GM12878 (cell line): ENCODE data around the gene OR2T11. TPM values are rescaled to one million over a fixed set of nuclear protein-coding genes. Genes with fewer than 3 reads are reported as not detected.
A peak's percentile ranks its signal among the peaks of the same experiment; 100 is the strongest.
"Not testable (repeated sequence)": the region's sequence is repeated elsewhere in the genome, so short reads cannot be mapped to it uniquely, and the experiment has no call there.

Experiments
- ATAC-seq: fragments of 200-7000 bp; cut with Tn5 transposase; 3 replicates; pipeline ENCODE4 v1.9.1; 2020; ENCODE audit warnings: mild to moderate bottlenecking, moderate library complexity
- BruUV-seq: library from RNA; stranded (reverse); fragments of 400-500 nt; replicated peaks from 2 replicates; lab custom pipeline; 2021; lab: Mats Ljungman, UMichigan
- CTCF ChIA-PET: fragments of 300-600 bp; sonication (Branson Sonifier 250); formaldehyde crosslinking; extraction: SDS; loops from one replicate; lab custom pipeline; 2021; ENCODE audit warnings: inconsistent platforms; lab: Yijun Ruan, JAX
- POLR2A ChIA-PET: fragments of 350-600 bp; formaldehyde crosslinking; extraction: SDS; loops from one replicate; lab custom pipeline; 2021; ENCODE audit warnings: inconsistent platforms; lab: Charles Lee
- RAD21 ChIA-PET: fragments of 300-600 bp; sonication (Branson Sonifier 250); formaldehyde crosslinking; loops from one replicate; lab custom pipeline; 2023; ENCODE audit warnings: antibody characterized with exemption; ENCODE audit not compliant: unreplicated experiment; lab: Charles Lee
- SMC1A ChIA-PET: fragments of 300-600 bp; sonication (Branson Sonifier 250); formaldehyde crosslinking; loops from one replicate; lab custom pipeline; 2023; ENCODE audit not compliant: unreplicated experiment, uncharacterized antibody; lab: Charles Lee
- DNase-seq: peaks from one replicate; pipeline ENCODE4 v3.0.0-alpha.2; 2011; ENCODE audit warnings: low read depth, low spot score
- FAIRE-seq: peaks from 3 replicates; lab custom pipeline; 2011; peaks lifted over from hg19 to GRCh38; lab: Jason Lieb, UNC
- H2AFZ ChIP-seq: 2 replicates; pipeline ENCODE4 v1.6.0; 2011; ENCODE audit warnings: low read depth, low read length, control low read depth; ENCODE audit not compliant: control insufficient read depth
- H3K27ac ChIP-seq: 2 replicates; pipeline ENCODE4 v1.5.1; 2011; ENCODE audit warnings: control low read depth; ENCODE audit not compliant: control insufficient read depth, insufficient read depth
- H3K27me3 ChIP-seq, 2 experiments: replicated peaks in 1 of 2; 2 replicates each; pipeline versions ENCODE4 v1.6.0 to v1.6.1; 2011; ENCODE audit warnings: low read length in 1 of 2; ENCODE audit not compliant: control insufficient read depth in 2 of 2, insufficient read depth in 2 of 2
- H3K36me3 ChIP-seq, 2 experiments: 2 replicates each; pipeline ENCODE4 v1.5.1; 2011; ENCODE audit warnings: low read length in 1 of 2; ENCODE audit not compliant: control insufficient read depth in 2 of 2, insufficient read depth in 2 of 2
- H3K4me1 ChIP-seq: 2 replicates; pipeline ENCODE4 v1.6.1; 2011; ENCODE audit warnings: mild to moderate bottlenecking, low read length, moderate library complexity, mixed read lengths; ENCODE audit not compliant: control insufficient read depth, insufficient read depth
- H3K4me2 ChIP-seq: 2 replicates; pipeline ENCODE4 v1.6.0; 2011; ENCODE audit warnings: control low read depth; ENCODE audit not compliant: control insufficient read depth, insufficient read depth
- H3K4me3 ChIP-seq: fragments of 200-600 bp; sonication (generic); 2 replicates; pipeline ENCODE4 v1.5.1; 2016
- H3K79me2 ChIP-seq: 2 replicates; pipeline ENCODE4 v1.6.0; 2011; ENCODE audit warnings: low read length; ENCODE audit not compliant: control insufficient read depth, insufficient read depth
- H3K9ac ChIP-seq: 2 replicates; pipeline ENCODE4 v1.8.0; 2011; ENCODE audit warnings: low read length, control low read depth, mixed read lengths; ENCODE audit not compliant: control insufficient read depth, insufficient read depth
- H3K9me3 ChIP-seq: replicated peaks from 3 replicates; pipeline ENCODE4 v1.5.1; 2011; ENCODE audit warnings: mild to moderate bottlenecking, low read length; ENCODE audit not compliant: control insufficient read depth, insufficient read depth
- H4K20me1 ChIP-seq: 2 replicates; pipeline ENCODE4 v1.6.0; 2011; ENCODE audit not compliant: control insufficient read depth, insufficient read depth
- WGBS: methylation state at CpG from one replicate; pipeline ENCODE4 v1.1.6; 2016; ENCODE audit warnings: low lambda C conversion rate; ENCODE audit not compliant: insufficient replicate concordance, insufficient coverage; ENCODE audit errors: missing lambda C conversion rate; 5-methylcytosine and 5-hydroxymethylcytosine counted together
- in situ Hi-C: fragments of 300-500 bp; cut with MboI; formaldehyde crosslinking; loops from 9 replicates; pipeline ENCODE4 v1.14.3; 2018; ENCODE audit warnings: mixed read lengths
- intact Hi-C: fragments of 100-400 bp; cut with micrococcal nuclease; formaldehyde crosslinking; loops from one replicate; pipeline ENCODE4 v1.14.2; 2022; ENCODE audit not compliant: unreplicated experiment
- polyA plus RNA-seq, 11 experiments: library from polyadenylated mRNA; depleted of rRNA in 4 of 11; unstranded in 6 of 11; stranded (reverse) in 5 of 11; fragments of >200 nt; fragmentation: Nextera tagmentation in 4 of 11; fragmentation: Illumina TruSeq in 1 of 11; extraction: Ambion mirVana in 4 of 11; extraction: Trizol in 1 of 11; gene quantifications; 1 replicate in 1 of 11; 2 replicates in 10 of 11; pipeline versions ENCODE4 v1.2.1 to v1.2.3, GENCODE V29; 2011 to 2016; ENCODE audit warnings: inconsistent platforms in 2 of 11, missing spikeins in 2 of 11, low read depth in 1 of 11
- total RNA-seq, 4 experiments: library from RNA; depleted of rRNA in 3 of 4; stranded (reverse); fragments of >200 nt in 3 of 4; fragmentation: Illumina TruSeq in 1 of 4; extraction: Trizol in 1 of 4; gene quantifications; 2 replicates each; pipeline versions ENCODE4 v1.2.1 to v1.2.3, GENCODE V29; 2013 to 2021

OR2T11 gene
- total and polyA plus RNA-seq, 10 of the 15 experiments (the other 5 are each of a cell fraction or from before 2014, with no cell fraction given), result not detected

- H3K9ac ChIP-seq, H3K36me3 ChIP-seq, H3K4me3 ChIP-seq, POLR2A ChIA-PET, H2AFZ ChIP-seq, intact Hi-C loops, H3K9me3 ChIP-seq, H3K27ac ChIP-seq, in situ Hi-C loops, H3K27me3 ChIP-seq, H3K4me2 ChIP-seq, CTCF ChIA-PET, RAD21 ChIA-PET, H4K20me1 ChIP-seq, SMC1A ChIA-PET, BruUV-seq, H3K79me2 ChIP-seq, FAIRE-seq, H3K4me1 ChIP-seq, DNase-seq, ATAC-seq: not testable (repeated sequence)
- no CpG with 5 or more reads among the region's 3 CpGs for whole genome bisulfite sequencing
Observed at GRCh38 chr1:248645178-248645577, 10.3 kb upstream of the OR2T11 start, which contains the start of gene OR2T35. TSS of gene OR2T35 (minus strand) at chr1:248645278. CDS start at chr1:248639258, 6,020 bp downstream.

GRCh38 chr1:248642971-248643651 lies 8.2 kb upstream of the OR2T11 start:
- H3K4me2 ChIP-seq, H2AFZ ChIP-seq, H3K9me3 ChIP-seq, POLR2A ChIA-PET, FAIRE-seq, H3K36me3 ChIP-seq, in situ Hi-C loops, H3K79me2 ChIP-seq, RAD21 ChIA-PET, H3K27me3 ChIP-seq, H3K4me3 ChIP-seq, H3K9ac ChIP-seq, SMC1A ChIA-PET, intact Hi-C loops, H4K20me1 ChIP-seq, DNase-seq, CTCF ChIA-PET, H3K4me1 ChIP-seq, H3K27ac ChIP-seq, BruUV-seq: not testable (repeated sequence)
- no CpG with 5 or more reads among the region's 4 CpGs for WGBS
- peak; percentile 59 for ATAC-seq
